ENCODE measurements around the gene ZNF765.

DNA sequence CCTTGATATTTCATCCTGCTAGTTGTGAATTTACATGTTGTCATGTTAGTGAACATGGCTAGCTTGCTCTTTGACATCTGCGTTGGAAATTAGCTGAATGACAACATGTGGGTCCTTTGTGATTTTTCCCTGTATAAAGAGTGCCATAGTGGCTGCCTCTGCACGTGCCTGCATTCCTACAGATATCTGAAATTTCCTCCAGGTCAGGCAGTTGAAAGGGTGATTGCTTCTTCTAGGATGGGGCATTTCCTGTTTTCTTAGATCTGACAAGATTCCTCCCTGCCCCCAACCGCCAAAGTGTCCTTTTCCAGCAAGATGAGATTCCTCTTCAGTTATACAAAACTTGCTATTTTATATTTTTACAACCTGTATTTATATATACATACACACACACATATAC, 20.7 kb upstream of the ZNF765 start:
- TF ChIP-seq, protein P1, sequence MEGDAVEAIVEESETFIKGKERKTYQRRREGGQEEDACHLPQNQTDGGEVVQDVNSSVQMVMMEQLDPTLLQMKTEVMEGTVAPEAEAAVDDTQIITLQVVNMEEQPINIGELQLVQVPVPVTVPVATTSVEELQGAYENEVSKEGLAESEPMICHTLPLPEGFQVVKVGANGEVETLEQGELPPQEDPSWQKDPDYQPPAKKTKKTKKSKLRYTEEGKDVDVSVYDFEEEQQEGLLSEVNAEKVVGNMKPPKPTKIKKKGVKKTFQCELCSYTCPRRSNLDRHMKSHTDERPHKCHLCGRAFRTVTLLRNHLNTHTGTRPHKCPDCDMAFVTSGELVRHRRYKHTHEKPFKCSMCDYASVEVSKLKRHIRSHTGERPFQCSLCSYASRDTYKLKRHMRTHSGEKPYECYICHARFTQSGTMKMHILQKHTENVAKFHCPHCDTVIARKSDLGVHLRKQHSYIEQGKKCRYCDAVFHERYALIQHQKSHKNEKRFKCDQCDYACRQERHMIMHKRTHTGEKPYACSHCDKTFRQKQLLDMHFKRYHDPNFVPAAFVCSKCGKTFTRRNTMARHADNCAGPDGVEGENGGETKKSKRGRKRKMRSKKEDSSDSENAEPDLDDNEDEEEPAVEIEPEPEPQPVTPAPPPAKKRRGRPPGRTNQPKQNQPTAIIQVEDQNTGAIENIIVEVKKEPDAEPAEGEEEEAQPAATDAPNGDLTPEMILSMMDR (IDR thresholded peaks at IDR 0.05; ENCODE audit: insufficient read depth, low read length, poor library complexity, severe bottlenecking): no peak
- TF ChIP-seq EZH2phosphoT487 (conservative IDR thresholded peaks at IDR 0.05; ENCODE audit: low read length): no peak
